Measurements from ENCODE around the gene TLR9. TPM values are rescaled to one million over a fixed set of nuclear protein-coding genes. Genes with fewer than 3 reads are reported as not detected.

Gene TLR9
- total RNA-seq, 1 experiment from 2014 or later: 0.44 TPM

DNA sequence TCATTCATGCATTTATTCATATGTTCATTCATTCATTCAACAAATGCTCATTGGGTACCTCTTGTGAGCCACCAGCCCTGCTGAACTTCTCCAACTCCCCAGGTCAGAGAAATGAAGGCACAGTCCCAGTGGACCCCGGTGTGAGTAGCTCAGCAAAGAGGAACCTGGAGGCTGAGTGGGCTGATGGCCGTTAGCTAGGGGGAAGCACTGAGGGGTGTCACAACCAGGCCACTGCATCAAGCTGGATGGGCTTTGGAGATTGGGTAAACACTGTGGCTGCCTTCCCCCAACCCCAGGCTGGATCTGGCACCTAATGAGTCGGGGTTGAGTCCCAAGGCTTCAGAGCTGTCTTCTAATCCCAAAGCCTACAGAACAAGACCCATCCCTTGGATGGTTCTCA, 39.6 kb downstream of the TLR9 start:
- ChIA-PET POLR2A (ENCODE audit: unreplicated experiment) (no interaction called here), CTCF (interaction anchor here (0.6 kb wide), 1 partner anchor 12 kb away, joined by 4 read pairs; no protein-coding TSS in a partner anchor)
- H3K4me1 ChIP-seq (replicated peaks; ENCODE audit: insufficient read depth): peaks cover 3% of the 10 kb centered on the region
- H3K9me3 ChIP-seq (ENCODE audit: insufficient read depth, low read depth): no peaks in the 10 kb centered on the region
- H4K20me1 ChIP-seq (ENCODE audit: insufficient read depth): no peaks in the 10 kb centered on the region
- no peaks in the 10 kb centered on the region for H3K9me2 ChIP-seq (ENCODE audit: insufficient read depth)
- H3F3A ChIP-seq (ENCODE audit: insufficient read depth, low read depth): no peaks in the 10 kb centered on the region; the same call in none of the 2 replicates
- intact Hi-C loops (cut with micrococcal nuclease; ENCODE audit: unreplicated experiment): no loop called here
- no peak overlapping the region for H2AFZ ChIP-seq
- no TSS peak for BruUV-seq (replicated peaks)
- no peaks in the 10 kb centered on the region for H3K79me2 ChIP-seq (ENCODE audit: low read depth)
- H3K4me2 ChIP-seq: no peak overlapping the region
- TF ChIP-seq, protein P1, sequence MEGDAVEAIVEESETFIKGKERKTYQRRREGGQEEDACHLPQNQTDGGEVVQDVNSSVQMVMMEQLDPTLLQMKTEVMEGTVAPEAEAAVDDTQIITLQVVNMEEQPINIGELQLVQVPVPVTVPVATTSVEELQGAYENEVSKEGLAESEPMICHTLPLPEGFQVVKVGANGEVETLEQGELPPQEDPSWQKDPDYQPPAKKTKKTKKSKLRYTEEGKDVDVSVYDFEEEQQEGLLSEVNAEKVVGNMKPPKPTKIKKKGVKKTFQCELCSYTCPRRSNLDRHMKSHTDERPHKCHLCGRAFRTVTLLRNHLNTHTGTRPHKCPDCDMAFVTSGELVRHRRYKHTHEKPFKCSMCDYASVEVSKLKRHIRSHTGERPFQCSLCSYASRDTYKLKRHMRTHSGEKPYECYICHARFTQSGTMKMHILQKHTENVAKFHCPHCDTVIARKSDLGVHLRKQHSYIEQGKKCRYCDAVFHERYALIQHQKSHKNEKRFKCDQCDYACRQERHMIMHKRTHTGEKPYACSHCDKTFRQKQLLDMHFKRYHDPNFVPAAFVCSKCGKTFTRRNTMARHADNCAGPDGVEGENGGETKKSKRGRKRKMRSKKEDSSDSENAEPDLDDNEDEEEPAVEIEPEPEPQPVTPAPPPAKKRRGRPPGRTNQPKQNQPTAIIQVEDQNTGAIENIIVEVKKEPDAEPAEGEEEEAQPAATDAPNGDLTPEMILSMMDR (conservative IDR thresholded peaks at IDR 0.05): no peak
- TF ChIP-seq EZH2 (IDR thresholded peaks at IDR 0.05; ENCODE audit: low read depth): no peak
- H3K27me3 ChIP-seq (ENCODE audit: insufficient read depth, low read depth): no peaks in the 10 kb centered on the region
- no peak overlapping the region for H3K27ac ChIP-seq
- H3K36me3 ChIP-seq (ENCODE audit: low read depth): no peaks in the 10 kb centered on the region
- H3K4me3 ChIP-seq: no peak overlapping the region
- DNase-seq: no peak

DNA sequence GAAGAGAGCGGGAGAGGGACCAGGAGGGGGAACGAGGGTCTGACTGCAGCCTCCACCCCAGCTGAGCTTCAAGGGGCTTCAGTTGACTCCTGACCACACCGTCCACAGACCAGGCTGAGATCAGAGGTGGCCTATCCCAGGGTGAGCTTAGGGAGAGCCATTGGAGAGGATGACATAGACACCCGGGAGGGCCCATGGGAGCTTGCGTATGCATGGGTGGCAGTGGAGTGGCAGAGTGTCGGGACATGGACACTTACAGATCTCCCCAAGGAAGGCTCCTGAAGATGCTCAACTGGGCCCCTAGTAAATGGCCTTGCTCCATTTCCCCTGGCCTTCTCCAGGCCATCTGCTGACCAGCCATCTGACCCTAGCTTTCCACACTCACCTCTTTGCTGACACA, 40.1 kb downstream of the TLR9 start:
- no peak for DNase-seq
- TF ChIP-seq, protein P1 (conservative IDR thresholded peaks at IDR 0.05): no peak
- no peak for TF ChIP-seq EZH2 (IDR thresholded peaks at IDR 0.05; ENCODE audit: low read depth)
- no TSS peak for BruUV-seq (replicated peaks)
- H3K27ac ChIP-seq: no peak overlapping the region
- H3K4me2 ChIP-seq: no peak overlapping the region
- ChIA-PET POLR2A (ENCODE audit: unreplicated experiment) (no interaction called here), CTCF (no interaction called here)
- H3K4me3 ChIP-seq: no peak overlapping the region
- intact Hi-C loops (cut with micrococcal nuclease; ENCODE audit: unreplicated experiment): no loop called here
- peaks cover 3% of the 10 kb centered on the region for H3K4me1 ChIP-seq (replicated peaks; ENCODE audit: insufficient read depth)
- H4K20me1 ChIP-seq (ENCODE audit: insufficient read depth): no peaks in the 10 kb centered on the region
- no peaks in the 10 kb centered on the region for H3K9me3 ChIP-seq (ENCODE audit: insufficient read depth, low read depth)
- H3K9me2 ChIP-seq (ENCODE audit: insufficient read depth): no peaks in the 10 kb centered on the region
- H3F3A ChIP-seq (ENCODE audit: insufficient read depth, low read depth): no peaks in the 10 kb centered on the region; the same call in none of the 2 replicates
- no peaks in the 10 kb centered on the region for H3K27me3 ChIP-seq (ENCODE audit: insufficient read depth, low read depth)
- no peaks in the 10 kb centered on the region for H3K36me3 ChIP-seq (ENCODE audit: low read depth)
- H3K79me2 ChIP-seq (ENCODE audit: low read depth): no peaks in the 10 kb centered on the region
- H2AFZ ChIP-seq: no peak overlapping the region

DNA sequence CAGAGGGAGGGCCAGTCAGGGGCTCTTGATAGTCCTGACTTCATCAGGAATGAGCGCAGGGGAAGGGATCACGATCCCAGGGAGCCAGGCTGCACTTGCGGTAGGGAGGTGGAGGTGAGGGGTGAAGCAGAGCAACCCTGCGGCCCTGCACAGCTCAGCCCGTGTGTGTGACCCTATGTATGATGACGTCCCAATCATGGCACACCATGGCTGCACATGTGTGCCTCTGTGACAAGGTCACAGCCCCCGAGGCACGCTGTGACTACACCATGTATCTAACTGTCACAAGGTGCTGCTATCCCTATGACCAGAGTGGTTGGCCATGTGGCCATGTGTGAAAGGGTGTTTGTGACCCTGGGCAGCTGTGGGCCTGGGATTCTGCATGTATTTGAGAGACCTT, 40.8 kb downstream of the TLR9 start:
- Histone ChIP-seq H3K9me3 (ENCODE audit: insufficient read depth, low read depth) (no peaks in the 10 kb centered on the region), H3K27me3 (ENCODE audit: insufficient read depth, low read depth) (no peaks in the 10 kb centered on the region), H3F3A (ENCODE audit: insufficient read depth, low read depth) (no peaks in the 10 kb centered on the region; the same call in none of the 2 replicates), H3K4me1 (replicated peaks; ENCODE audit: insufficient read depth) (peaks cover 3% of the 10 kb centered on the region), H3K36me3 (ENCODE audit: low read depth) (no peaks in the 10 kb centered on the region), H3K79me2 (ENCODE audit: low read depth) (no peaks in the 10 kb centered on the region), H3K27ac (no peak overlapping the region), H4K20me1 (ENCODE audit: insufficient read depth) (no peaks in the 10 kb centered on the region), H3K4me2 (no peak overlapping the region), H3K9me2 (ENCODE audit: insufficient read depth) (no peaks in the 10 kb centered on the region), H3K4me3 (no peak overlapping the region), H2AFZ (no peak overlapping the region)
- DNase-seq: no peak
- BruUV-seq (replicated peaks): no TSS peak
- intact Hi-C loops (cut with micrococcal nuclease; ENCODE audit: unreplicated experiment): no loop called here
- TF ChIP-seq, protein P1 (conservative IDR thresholded peaks at IDR 0.05): no peak
- TF ChIP-seq EZH2 (IDR thresholded peaks at IDR 0.05; ENCODE audit: low read depth): no peak
- ChIA-PET CTCF (no interaction called here), POLR2A (ENCODE audit: unreplicated experiment) (no interaction called here)
